T-helper 22 cell (primary cell): Measurements from ENCODE around the gene CDH23.

Experiments
- DNase-seq: peaks from one replicate; pipeline ENCODE4 v3.0.0-alpha.2; 2020; ENCODE audit warnings: low read depth

The CDH23 gene

DNA sequence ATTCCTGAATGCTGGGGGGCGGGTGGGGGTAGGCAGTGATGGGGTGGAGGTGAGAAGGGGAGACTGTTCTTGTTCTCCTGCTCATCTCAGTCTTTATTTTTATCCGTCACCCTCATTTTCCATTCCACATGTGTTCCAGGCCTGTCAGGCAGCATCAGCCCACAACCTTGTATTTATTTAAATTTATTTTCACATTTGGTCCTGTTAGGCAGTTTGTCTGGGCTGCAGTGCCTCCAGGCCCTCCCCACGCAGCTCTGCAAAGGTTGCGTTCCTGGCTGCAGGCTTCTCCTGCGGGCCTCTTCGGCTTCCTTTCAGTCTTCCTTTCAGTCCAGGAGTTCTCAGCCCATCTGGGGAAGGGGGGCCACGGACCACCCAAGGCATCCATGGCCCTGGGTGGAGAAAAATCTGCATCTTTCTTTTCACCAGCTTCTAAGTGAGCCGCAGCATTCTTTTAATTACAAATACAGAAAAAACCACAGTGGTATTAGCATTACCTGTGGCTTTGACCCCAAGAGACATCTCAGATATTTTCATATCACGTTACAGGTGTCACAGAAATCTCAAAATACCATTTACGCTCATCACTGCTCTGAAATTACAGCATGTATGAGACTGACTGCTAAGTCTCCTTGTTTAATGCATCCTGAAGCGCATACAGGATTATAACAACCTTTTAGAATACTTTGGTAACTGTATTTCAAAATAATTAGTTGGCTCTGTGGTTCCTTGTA, 228.9 kb downstream of the CDH23 start:
- no peak for DNase-seq

DNA sequence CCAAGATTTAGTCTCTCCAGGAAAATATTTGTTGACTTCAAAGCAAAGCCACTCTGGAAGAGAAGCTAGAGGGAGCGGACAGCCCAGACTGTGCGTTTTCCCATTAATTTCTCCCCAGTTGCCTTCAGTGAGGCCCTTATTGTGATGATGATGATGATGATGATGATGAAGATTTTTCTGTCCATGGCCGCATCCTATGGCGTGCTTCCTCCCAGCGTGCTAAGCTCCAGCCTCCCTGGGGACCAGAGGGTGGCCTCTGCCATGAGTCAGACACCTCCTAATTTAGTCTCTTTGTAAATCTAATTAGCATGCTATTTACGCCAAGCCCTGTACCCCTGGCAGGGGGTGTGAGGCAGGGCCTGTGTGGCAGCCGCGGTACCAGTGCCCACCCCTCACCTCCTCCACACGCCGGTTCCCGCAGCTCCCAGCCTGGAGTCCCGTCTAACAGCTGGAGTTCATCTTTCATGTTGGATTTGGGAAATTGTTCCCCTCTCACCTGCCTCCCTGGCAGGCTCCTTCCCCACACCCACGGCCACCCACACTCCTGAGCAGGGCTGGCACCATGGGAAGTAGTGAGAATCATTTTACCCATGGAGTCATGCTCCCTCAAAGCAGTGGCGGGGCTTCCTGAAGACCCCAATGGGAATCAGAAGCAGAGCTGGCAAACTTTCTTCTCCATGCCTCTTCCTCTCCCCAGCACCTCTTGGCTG, 230.7 kb downstream of the CDH23 start:
- DNase-seq, result no peak

DNA sequence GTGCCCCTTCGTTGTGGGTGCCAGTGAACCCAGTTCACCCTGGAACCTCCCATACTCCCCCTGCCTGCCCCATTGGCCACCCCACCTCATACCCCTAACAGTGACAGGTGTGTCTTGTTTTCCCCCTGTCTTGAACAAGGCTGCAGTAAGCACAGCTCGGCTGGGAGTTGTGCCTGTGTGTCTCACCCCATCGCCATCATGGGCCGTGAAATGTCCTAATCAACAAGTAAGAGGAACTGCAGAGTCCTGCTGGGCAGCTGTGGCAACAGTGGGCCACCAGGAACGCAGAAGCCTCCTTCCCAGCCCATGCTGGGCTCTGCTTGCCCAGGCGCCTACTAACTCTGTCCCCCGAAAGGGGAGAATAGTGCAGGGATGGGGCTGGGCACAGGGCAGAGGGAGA, 231.2 kb downstream of the CDH23 start:
- no peak for DNase-seq

DNA sequence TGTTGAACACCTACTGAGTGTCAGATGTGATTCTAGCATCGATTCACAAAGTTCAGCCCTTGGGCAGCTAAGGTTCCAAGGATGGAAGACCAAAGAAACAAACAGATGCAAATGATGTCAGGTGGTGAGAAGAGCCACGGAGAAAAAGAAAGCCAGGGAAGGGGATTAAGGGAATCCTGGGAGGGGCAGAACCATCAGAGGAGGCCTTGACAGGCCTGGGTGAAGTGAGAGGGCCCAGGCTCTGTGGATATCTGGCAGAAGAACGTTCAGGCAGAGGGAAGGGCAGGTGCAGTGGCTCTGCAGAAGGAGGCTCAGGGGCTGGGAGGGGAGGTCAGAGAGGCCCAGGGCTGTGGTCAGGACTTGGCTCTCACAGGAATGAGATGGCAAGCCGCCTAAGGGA, 232.4 kb downstream of the CDH23 start:
- no peak for DNase-seq

DNA sequence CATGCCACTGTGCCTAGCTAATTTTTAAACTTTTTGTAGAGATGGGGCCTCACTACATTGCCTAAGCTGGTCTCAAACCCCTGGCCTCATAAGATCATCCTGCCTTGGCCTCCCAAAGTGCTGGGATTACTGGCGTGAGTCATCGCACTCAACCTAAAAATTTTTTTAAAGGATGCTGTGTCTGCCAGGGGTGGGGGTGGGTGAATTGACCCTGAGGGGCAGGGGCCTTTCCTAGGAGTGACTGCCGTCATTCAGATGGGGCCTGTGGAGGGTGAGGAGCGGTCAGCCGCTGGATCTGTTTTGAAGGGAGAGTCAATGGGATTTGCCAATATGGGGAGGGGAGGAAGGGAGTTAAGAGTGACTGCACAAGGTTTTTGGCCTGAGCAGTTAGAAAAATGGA, 233.4 kb downstream of the CDH23 start:
- DNase-seq, result no peak

DNA sequence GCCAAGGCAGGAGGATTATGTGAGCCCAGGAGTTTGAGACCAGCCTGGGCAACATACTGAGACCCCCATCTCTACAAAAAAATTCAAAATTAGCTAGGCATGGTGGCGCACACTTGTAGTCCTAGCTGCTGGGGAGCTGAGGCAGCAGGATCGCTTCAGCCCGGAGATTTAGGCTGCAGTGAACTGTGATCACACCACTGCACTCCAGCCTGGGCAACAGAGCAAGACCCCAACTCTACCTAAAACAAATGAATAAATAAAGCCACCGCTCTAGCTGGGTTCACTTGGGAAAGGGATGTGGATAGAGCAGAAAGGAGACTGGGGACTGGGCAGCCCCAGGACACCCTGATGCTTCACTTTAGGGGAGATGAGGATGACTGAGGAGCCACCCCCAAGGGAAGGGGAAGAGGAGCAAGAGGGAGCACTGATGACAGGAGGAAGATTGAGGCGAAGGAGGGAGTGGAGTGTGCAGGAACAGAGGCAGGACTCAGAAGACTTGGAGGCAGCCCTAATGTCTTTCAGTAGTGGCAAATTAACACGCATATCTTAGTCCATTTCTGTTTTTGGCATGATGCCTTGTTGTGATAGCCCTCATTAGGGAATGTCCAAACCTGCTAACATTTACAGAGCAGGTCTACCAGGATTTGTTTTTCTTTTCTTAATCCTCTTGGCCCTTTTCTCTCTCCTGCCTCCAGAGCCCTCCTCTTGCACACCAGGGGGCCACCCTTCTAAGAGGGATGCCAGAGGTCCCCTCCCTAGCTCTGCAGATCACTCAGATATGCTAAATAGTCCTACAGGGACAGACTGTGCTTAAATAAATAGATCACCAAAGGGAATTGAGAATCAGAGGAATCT, 234.5 kb downstream of the CDH23 start:
- no peak for DNase-seq

DNA sequence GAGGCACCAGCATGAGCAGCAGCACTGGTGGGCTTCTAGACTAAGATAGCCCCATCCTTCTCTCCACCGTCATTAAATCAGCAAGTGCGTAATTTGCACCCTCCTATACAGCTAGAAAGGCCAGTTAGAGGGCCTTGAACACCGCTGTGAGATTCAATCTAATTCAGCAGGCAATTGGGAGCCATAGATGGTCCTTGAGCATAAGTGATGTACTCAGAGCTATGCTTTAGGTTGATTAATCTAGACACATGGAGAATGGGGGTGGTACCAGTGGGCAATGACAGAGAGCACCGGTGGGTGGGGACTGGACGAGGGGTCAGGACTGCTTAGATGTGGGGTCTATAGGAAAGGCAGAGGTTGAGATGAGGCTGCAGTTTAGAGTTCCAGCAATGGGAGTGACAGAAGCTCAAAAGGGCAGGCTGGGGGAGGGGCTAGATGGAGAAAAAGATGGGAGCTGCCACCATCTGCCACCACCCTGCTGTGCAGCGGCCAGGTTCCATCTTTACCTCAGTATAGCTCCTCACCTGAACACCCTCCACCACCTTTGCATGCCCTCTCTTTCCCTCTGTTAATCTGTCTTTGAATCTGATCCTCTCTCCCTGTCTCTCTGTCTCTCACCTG, 235.6 kb downstream of the CDH23 start:
- no peak for DNase-seq

DNA sequence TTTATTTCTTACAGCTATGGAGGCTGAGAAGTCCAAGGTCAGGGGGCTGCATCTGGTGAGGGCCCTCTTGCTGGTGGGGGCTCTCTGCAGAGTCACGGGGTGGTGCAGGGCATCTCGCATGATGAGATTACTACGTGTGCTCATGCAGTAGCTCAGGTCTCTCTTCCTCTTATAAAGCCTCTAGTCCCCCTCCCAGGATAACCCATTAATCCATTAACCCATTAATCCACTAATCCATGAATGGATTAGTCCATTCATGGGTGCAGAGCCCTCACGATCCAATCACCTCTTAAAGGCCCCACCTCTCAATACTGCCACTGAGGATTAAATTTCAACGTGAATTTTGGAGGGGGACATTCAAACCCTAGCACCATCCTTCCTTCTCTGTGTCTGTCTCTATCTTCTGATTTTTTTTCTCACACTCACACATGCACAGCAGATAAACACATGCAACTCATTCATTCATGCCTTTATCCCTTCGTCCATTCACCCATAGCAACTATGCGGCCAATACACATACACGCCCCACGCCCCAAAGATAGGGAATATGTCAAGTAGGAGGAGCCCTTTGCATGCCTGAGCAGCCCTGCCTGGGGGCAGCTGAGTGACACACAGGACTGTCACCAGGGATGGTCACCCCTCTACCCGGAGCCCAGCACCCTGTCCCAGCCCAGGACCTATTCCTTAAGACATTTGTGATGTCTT, 236.3 kb downstream of the CDH23 start:
- DNase-seq, result no peak

DNA sequence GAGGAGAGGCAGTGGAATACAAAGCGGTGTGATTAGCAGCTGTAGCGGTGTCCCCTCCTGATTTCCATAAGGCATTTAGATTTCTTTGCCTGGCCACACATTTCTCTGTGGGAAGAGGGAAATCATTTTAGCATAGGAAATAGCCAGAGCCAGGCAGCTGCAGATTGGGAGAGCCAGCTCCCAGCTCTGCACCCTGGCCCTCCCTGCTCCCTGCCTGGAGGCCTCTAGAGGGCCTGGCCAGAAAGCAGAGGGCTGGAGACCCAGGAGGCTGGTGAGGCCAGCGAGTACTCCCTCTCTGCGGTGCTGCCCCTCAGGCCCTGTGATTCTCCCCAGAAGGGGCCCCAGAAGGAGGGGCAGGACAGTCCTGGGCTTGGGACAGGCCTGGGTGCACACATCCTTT, 237.2 kb downstream of the CDH23 start:
- no peak for DNase-seq

DNA sequence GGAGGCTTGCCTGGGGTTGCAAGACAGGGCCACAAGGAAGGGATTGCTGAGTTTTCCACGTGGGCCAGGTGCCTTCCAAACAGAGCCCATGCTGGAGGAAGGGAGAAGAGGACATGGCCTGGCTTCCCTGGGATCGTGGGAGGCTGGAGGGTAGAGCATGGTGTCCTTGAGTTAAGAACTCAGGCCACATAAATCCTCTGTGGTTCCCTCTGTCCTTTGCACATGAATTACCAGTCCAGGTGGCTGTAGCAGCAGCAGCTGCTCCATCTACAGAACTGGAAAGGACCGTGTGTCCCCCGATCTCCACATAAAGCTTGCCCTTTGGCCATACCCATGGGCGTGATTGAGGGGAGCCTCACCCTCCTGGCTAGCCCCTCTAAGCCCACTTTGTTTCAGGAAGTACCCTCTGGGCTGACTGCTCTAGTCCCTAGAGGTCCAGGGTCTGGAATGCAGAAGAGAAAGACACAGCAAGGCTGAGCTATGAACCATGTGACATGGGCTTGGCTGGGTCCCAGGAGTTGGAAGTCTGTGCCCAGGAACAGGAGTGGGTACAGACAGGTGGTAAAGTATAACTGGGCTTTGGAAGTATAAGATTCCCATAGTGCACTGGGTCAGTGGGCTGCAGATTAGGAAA, 237.9 kb downstream of the CDH23 start:
- DNase-seq, result no peak

DNA sequence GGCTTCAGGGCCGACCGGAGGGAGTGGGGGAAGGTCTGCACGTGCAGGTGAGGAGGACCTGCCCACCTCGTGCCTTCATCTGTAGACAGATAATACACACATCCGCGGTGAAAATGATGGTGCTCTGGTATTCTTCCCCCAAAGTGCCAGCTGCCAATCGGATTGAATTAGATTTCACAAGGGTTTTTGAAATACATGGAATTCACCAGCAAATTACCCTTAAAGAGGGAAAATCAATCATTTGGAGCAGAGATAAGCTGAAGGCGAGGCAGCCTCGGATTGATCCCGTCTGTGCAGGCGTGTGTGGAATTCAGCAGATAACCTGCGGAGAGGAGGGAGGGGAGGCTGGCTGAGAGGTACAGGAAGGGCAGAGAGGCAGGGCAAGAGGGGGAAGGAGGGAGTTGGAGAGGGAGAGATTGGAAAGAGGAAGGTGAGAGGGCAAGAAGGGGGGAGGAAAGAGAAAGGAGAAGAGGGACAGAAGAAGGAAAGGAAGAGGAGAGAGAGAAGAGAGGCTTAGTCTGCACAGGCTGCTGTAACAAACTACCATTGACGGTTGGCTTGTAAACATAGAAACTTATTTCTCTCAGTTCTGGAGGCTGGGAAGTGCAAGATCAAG, 238.6 kb downstream of the CDH23 start:
- no peak for DNase-seq

DNA sequence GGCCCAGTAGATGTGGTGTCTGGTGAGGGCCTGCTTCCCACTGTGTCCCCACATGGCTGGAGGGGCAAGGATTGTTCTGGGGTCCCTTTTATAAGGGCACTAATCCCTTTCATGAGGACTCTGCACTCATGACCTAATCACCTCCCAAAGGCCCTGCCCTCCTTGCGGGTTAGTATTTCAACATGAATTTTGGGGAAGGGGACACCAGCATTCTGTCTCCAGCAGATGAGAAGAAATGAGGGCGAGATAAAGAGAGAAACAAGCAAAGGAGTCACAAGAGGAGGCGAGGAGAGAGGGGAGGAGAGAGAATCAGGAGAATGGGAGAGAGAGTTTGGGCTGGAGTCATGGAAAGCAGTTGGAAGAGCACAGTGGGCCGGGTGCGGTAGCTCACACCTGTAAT, 239.1 kb downstream of the CDH23 start:
- DNase-seq, result no peak

DNA sequence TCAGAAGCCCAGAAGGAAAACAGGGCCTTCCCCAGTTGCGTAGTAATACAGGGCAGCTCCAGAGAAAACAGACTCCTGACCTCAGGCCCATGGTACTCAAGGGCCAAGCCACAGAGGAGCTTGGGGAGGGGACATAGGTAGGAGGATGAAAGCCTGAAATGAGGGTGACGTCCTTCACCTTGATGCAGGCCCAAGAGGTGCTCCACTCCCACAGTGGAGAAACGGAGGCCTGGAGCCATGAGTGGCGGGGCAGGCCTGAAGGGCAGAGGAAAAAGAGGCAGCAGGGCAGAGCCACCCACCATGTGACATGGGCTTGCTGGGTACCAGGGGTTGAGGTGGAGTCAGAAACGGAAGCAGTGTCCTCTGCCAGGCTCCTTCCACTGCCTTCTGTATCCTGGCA, 239.9 kb downstream of the CDH23 start:
- no peak for DNase-seq

DNA sequence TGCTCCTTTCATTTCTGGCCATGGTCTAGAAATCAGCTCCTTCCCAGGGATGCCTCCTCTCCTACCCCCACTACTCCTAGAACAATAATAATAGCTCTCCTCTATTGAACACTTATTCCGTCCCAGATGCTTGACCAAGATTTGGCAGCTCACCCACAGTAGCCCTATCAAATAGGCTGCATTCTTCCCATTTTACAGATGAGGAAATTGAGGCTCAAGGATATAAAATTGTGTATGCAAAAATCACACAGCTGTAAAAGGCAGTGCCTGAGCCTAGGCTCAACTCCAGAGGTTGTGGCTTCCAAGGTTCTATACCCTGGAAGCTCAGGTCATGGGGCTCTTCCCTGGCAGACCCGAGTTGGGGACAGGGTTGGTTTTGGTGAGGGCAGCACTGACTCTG, 240.6 kb downstream of the CDH23 start:
- no peak for DNase-seq

DNA sequence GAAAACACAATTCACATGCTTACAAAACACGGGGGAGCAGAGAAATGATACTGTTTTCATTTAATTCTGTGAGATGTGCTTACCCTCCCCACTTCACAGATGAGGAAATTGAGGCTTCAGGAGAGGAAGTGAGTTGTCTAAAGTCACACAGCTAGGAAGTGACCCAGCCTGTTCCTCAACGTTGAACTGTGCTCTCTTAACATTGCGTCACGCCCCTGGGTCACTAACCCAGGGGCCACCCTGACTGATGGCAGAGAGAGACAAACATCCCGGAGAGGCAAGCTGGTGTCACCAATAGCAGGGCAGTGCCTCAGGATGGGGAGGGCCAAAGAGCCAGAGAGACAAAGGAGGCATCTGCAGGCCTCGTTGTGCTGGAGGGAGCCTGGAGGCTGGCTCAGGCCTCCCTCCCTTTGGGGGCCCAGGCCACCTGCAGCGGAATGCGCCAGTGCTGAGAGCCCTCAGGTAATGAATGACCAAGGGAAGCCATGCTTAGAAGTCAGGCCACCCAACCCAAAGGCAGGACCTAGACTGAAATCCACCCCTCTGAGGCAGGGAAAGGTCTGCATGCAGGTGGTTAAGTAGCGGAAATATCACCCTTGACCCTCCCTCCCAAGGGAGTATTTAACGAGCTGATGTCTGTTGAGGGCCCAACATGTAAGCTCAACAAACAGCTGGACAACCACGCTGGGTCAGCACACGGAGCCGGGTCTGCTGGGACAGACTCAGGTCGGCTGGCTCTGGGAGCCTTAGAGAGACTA, 241.5 kb downstream of the CDH23 start:
- no peak for DNase-seq

DNA sequence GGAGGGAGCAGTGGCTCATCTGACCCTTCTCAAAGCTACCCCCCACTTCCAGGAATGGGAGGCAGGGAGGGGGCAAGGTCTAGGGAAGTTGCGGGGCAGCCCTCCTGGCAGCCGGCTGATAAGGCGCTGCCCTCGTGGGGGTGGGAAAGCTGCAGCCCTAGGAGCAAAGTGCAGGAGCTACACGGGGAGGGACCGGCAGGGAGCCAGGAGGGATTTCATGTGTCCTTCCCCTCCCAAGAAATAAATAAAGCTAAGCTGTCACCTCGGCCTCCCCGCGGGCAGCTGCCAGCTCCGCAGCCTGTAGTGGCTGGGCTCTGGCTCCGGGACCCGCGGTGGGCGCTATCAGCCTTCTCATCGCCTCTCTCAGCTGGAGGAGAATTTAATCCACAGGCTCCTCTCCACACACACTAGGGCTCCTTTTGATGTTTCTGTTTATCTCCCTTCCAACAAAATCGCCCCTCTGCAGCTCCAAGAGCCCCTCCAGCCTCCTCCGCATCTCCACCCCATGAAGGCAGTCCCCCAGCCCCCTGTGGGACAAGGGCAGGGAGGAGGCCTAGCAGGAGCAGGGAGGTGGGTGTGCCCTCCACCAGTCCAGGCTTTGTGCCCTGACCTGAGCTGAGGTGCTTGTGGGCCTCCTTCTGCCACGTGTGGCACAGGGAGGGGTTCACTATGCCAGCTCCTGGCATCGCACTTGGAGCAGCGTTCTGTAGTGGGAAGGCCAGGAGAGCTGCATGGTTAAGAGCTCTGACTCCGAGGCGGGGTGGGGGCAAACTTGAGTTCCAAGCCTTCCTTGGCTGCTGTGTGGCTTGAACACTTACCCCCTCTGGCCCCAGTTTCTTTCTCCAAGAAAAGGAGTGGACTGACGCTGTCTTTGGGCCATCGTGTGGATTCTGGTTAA, 242.4 kb downstream of the CDH23 start:
- DNase-seq, result no peak

DNA sequence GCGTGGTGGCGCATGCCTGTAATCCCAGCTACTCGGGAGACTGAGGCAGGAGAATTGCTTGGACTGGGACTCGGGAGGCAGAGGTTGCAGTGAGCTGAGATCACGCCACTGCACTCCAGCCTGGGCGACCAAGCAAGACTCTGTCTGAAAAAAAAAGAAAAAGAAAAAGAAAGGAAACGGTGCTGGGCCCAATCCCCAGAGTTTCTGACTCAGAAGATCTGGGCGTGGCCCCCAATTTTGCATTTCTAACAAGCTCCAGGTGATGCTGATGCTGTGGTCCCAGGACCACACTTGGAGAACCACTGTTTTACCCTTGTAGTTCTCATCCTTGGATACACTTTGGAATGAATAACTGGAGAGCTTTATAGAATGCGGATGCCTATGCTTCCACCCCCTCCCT, 243.9 kb downstream of the CDH23 start:
- no peak for DNase-seq

DNA sequence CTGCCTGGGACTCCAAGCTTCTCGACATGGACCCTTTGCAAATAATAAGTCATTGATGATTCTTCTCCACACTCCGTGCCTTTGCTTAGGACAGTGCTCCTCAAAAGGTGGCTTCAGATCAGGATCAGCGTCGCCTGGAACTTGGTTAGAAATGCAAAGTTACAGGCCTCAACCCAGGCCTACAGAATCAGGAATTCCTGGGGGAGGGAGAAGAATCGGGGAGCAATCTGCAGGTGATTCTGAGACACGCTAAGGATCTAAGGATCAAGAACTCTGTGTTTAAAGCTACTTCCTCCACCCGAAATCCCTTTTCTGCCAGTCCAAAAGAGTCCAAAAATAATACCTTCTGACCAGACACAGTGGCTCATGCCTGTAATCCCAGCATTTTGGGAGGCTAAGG, 244.7 kb downstream of the CDH23 start:
- DNase-seq, result no peak

DNA sequence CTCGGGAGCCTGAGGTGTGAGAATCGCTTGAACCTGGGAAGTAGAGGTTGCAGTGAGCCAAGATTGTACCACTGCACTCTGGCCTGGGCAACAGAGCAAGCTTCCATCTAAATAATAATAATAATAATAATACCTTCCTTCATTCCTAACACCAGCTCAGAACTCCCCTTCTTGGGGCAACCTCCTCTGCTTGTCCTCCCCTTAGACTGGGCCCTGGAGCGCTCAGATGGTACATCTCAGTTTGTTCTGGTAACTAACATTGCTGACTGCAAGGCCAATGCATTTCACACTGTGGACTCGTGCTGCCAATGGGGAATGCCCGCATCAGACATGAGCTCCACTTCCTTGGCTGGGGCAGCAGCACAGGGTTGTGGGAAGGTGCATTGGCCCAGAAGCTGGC, 245.3 kb downstream of the CDH23 start:
- DNase-seq, result no peak
